ENCODE measurements around the gene ZNF177.

Gene ZNF177

GRCh38 chr19:9413240-9413954 lies 50.6 kb downstream of the ZNF177 start:
- peaks cover 5% of the 10 kb centered on the region for H3K4me1 ChIP-seq (ENCODE audit: insufficient read depth, low read length, poor library complexity, severe bottlenecking)
- H3K4me2 ChIP-seq (ENCODE audit: low read depth, low read length, poor library complexity, severe bottlenecking) = no peak overlapping the region
- no peaks in the 10 kb centered on the region for H4K20me1 ChIP-seq (ENCODE audit: insufficient read depth, low read length, poor library complexity, severe bottlenecking)
- peaks cover 65% of the 10 kb centered on the region for H3K36me3 ChIP-seq (ENCODE audit: insufficient read depth, low read length)
- H3K4me3 ChIP-seq (ENCODE audit: low read length, poor library complexity, severe bottlenecking) = no peak overlapping the region
- H3K79me2 ChIP-seq (ENCODE audit: insufficient read depth, low read length) = no peaks in the 10 kb centered on the region
- H3K9ac ChIP-seq (ENCODE audit: low read depth, low read length, poor library complexity, severe bottlenecking) = no peak overlapping the region
- H3F3A ChIP-seq (ENCODE audit: low read depth) = no peaks in the 10 kb centered on the region
- H3K9me3 ChIP-seq (ENCODE audit: insufficient read depth, low read depth, low read length) = peaks cover 34% of the 10 kb centered on the region; the same call in 1 of the 2 replicates
- H3K9me2 ChIP-seq (replicated peaks; ENCODE audit: low read depth, low read length) = no peaks in the 10 kb centered on the region
- no peak overlapping the region for H2AFZ ChIP-seq (ENCODE audit: low read length)
- H3K27me3 ChIP-seq (ENCODE audit: insufficient read depth, low read length, poor library complexity, severe bottlenecking) = no peaks in the 10 kb centered on the region
- TF ChIP-seq CTCF (conservative IDR thresholded peaks at IDR 0.05; ENCODE audit: low read length) (no peak), EZH2phosphoT487 (IDR thresholded peaks at IDR 0.05; ENCODE audit: borderline replicate concordance) (no peak)

GRCh38 chr19:9427941-9428340 lies 65.1 kb downstream of the ZNF177 start:
- peaks cover 1% of the 10 kb centered on the region for H3K4me1 ChIP-seq (ENCODE audit: insufficient read depth, low read length, poor library complexity, severe bottlenecking)
- no peak overlapping the region for H3K9ac ChIP-seq (ENCODE audit: low read depth, low read length, poor library complexity, severe bottlenecking)
- H3K4me2 ChIP-seq (ENCODE audit: low read depth, low read length, poor library complexity, severe bottlenecking) = no peak overlapping the region
- H3K4me3 ChIP-seq (ENCODE audit: low read length, poor library complexity, severe bottlenecking) = no peak overlapping the region
- no peaks in the 10 kb centered on the region for H3F3A ChIP-seq (ENCODE audit: low read depth)
- H3K27me3 ChIP-seq (ENCODE audit: insufficient read depth, low read length, poor library complexity, severe bottlenecking) = no peaks in the 10 kb centered on the region
- H2AFZ ChIP-seq (ENCODE audit: low read length) = no peak overlapping the region
- H3K9me3 ChIP-seq (ENCODE audit: insufficient read depth, low read depth, low read length) = no peaks in the 10 kb centered on the region
- peaks cover 19% of the 10 kb centered on the region; the same call in 1 of the 2 replicates for H3K36me3 ChIP-seq (ENCODE audit: insufficient read depth, low read length)
- peaks cover 5% of the 10 kb centered on the region for H4K20me1 ChIP-seq (ENCODE audit: insufficient read depth, low read length, poor library complexity, severe bottlenecking)
- peaks cover 52% of the 10 kb centered on the region for H3K79me2 ChIP-seq (ENCODE audit: insufficient read depth, low read length)
- no peaks in the 10 kb centered on the region for H3K9me2 ChIP-seq (replicated peaks; ENCODE audit: low read depth, low read length)
- no peak for TF ChIP-seq CTCF (conservative IDR thresholded peaks at IDR 0.05; ENCODE audit: low read length)
- no peak for TF ChIP-seq EZH2phosphoT487 (IDR thresholded peaks at IDR 0.05; ENCODE audit: borderline replicate concordance)

GRCh38 chr19:9430444-9430843 lies 67.6 kb downstream of the ZNF177 start:
- no peak overlapping the region for H3K9ac ChIP-seq (ENCODE audit: low read depth, low read length, poor library complexity, severe bottlenecking)
- no peaks in the 10 kb centered on the region for H3K27me3 ChIP-seq (ENCODE audit: insufficient read depth, low read length, poor library complexity, severe bottlenecking)
- H3K79me2 ChIP-seq (ENCODE audit: insufficient read depth, low read length) = peaks cover 70% of the 10 kb centered on the region
- TF ChIP-seq CTCF (conservative IDR thresholded peaks at IDR 0.05; ENCODE audit: low read length) (no peak), EZH2phosphoT487 (IDR thresholded peaks at IDR 0.05; ENCODE audit: borderline replicate concordance) (no peak)
- peaks cover under 1% of the 10 kb centered on the region; the same call in 1 of the 2 replicates for H3K36me3 ChIP-seq (ENCODE audit: insufficient read depth, low read length)
- no peak overlapping the region for H3K4me2 ChIP-seq (ENCODE audit: low read depth, low read length, poor library complexity, severe bottlenecking)
- H3F3A ChIP-seq (ENCODE audit: low read depth) = no peaks in the 10 kb centered on the region
- peaks cover 16% of the 10 kb centered on the region for H3K4me1 ChIP-seq (ENCODE audit: insufficient read depth, low read length, poor library complexity, severe bottlenecking)
- H2AFZ ChIP-seq (ENCODE audit: low read length) = no peak overlapping the region
- H3K9me3 ChIP-seq (ENCODE audit: insufficient read depth, low read depth, low read length) = no peaks in the 10 kb centered on the region
- peaks cover 15% of the 10 kb centered on the region for H4K20me1 ChIP-seq (ENCODE audit: insufficient read depth, low read length, poor library complexity, severe bottlenecking)
- no peak overlapping the region for H3K4me3 ChIP-seq (ENCODE audit: low read length, poor library complexity, severe bottlenecking)
- no peaks in the 10 kb centered on the region for H3K9me2 ChIP-seq (replicated peaks; ENCODE audit: low read depth, low read length)
